Tibial artery (tissue), 4 donors: Measurements from ENCODE around the gene ALKBH5.

ENCODE experiments used
- DNase-seq, 2 donors: peaks; one replicate each; pipeline ENCODE4 v3.0.0-alpha.2; 2019
- H3K27ac ChIP-seq, 2 donors: fragments of 200-600 bp; sonication (generic) in 1 of 2; 1 replicate in 1 of 2; 2 replicates in 1 of 2; pipeline ENCODE4 v1.5.1; 2018 to 2019; ENCODE audit warnings: mild to moderate bottlenecking in 1 of 2
- H3K27me3 ChIP-seq, 2 donors: fragments of 200-600 bp; sonication (generic) in 1 of 2; one replicate each; pipeline versions ENCODE4 v1.5.1 to v1.6.0; 2016 to 2019
- H3K36me3 ChIP-seq, 3 donors: fragments of 200-600 bp; sonication (generic) in 2 of 3; one replicate each; pipeline ENCODE4 v1.5.1; 2016 to 2019; ENCODE audit warnings: mild to moderate bottlenecking in 2 of 3
- H3K4me1 ChIP-seq, 4 donors: fragments of 200-600 bp; sonication (generic) in 2 of 4; 1 replicate in 3 of 4; 2 replicates in 1 of 4; pipeline ENCODE4 v1.5.1; 2016 to 2019
- H3K4me3 ChIP-seq, 2 donors: fragments of 200-600 bp; sonication (generic) in 1 of 2; 1 replicate in 1 of 2; 2 replicates in 1 of 2; pipeline ENCODE4 v1.5.1; 2018 to 2019; ENCODE audit warnings: mild to moderate bottlenecking in 2 of 2
- H3K9me3 ChIP-seq, 3 donors: fragments of 200-600 bp; sonication (generic) in 1 of 3; one replicate each; pipeline ENCODE4 v1.5.1; 2016 to 2019
- CTCF ChIP-seq, 2 experiments: fragments of 200-600 bp in 1 of 2; fragments of 450-650 bp in 1 of 2; IDR thresholded peaks; one replicate each; pipeline ENCODE4 v1.5.1; 2017 to 2019; ENCODE audit warnings: antibody characterized with exemption in 2 of 2, mild to moderate bottlenecking in 1 of 2, moderate library complexity in 1 of 2
- intact Hi-C: fragments of 100-400 bp; cut with DNase I; formaldehyde crosslinking; loops from one replicate; pipeline ENCODE4 v1.15.0; 2023; ENCODE audit warnings: low total_unique reads

The ALKBH5 gene

GRCh38 chr17:18250708-18251107, 67.1 kb downstream of the ALKBH5 start:
- DNase-seq: no peak
- Histone ChIP-seq H3K27ac (no peak overlapping the region), H3K4me3 (no peak overlapping the region), H3K36me3 (peaks cover 79 to 100% (median 97%) of the 10 kb centered on the region in 3 donors), H3K27me3 (no peaks in the 10 kb centered on the region), H3K4me1 (peaks cover 0 to 24% (median 0%) of the 10 kb centered on the region in 4 donors), H3K9me3 (no peaks in the 10 kb centered on the region)
- TF ChIP-seq CTCF (IDR thresholded peaks at IDR 0.05): no peak
- intact Hi-C loops: no loop called here

- Histone ChIP-seq H3K36me3 (peaks cover 78 to 100% (median 97%) of the 10 kb centered on the region in 3 donors), H3K27ac (no peak overlapping the region), H3K4me3 (no peak overlapping the region), H3K4me1 (peaks cover 0 to 26% (median under 1%) of the 10 kb centered on the region in 4 donors), H3K27me3 (no peaks in the 10 kb centered on the region), H3K9me3 (no peaks in the 10 kb centered on the region)
- DNase-seq: no peak
- no peak for TF ChIP-seq CTCF (IDR thresholded peaks at IDR 0.05)
- intact Hi-C loops: no loop called here
These were observed 67.6 kb downstream of the ALKBH5 start for GRCh38 chr17:18251204-18251603.

GRCh38 chr17:18252160-18252559, 68.5 kb downstream of the ALKBH5 start:
- no peak for TF ChIP-seq CTCF (IDR thresholded peaks at IDR 0.05)
- no peaks in the 10 kb centered on the region for H3K9me3 ChIP-seq
- intact Hi-C loops: no loop called here
- no peak overlapping the region for H3K27ac ChIP-seq
- peaks cover 70 to 98% (median 93%) of the 10 kb centered on the region in 3 donors for H3K36me3 ChIP-seq
- no peak overlapping the region for H3K4me3 ChIP-seq
- H3K27me3 ChIP-seq: no peaks in the 10 kb centered on the region
- peaks cover 0 to 35% (median 9%) of the 10 kb centered on the region in 4 donors for H3K4me1 ChIP-seq
- no peak for DNase-seq

GRCh38 chr17:18253187-18253884, 69.7 kb downstream of the ALKBH5 start:
- H3K9me3 ChIP-seq: no peaks in the 10 kb centered on the region
- H3K4me1 ChIP-seq: peaks cover 0 to 31% (median 15%) of the 10 kb centered on the region in 4 donors
- no peaks in the 10 kb centered on the region for H3K27me3 ChIP-seq
- TF ChIP-seq CTCF (IDR thresholded peaks at IDR 0.05): no peak
- H3K4me3 ChIP-seq: no peak overlapping the region
- H3K27ac ChIP-seq: no peak overlapping the region
- H3K36me3 ChIP-seq: peaks cover 64 to 86% (median 82%) of the 10 kb centered on the region in 3 donors
- no peak for DNase-seq
- intact Hi-C loops: no loop called here

- no peaks in the 10 kb centered on the region for H3K9me3 ChIP-seq
- peaks cover 61 to 78% (median 74%) of the 10 kb centered on the region in 3 donors for H3K36me3 ChIP-seq
- intact Hi-C loops: no loop called here
- H3K4me1 ChIP-seq: peaks cover 0 to 32% (median 20%) of the 10 kb centered on the region in 4 donors
- no peak for TF ChIP-seq CTCF (IDR thresholded peaks at IDR 0.05)
- no peak for DNase-seq
- no peaks in the 10 kb centered on the region for H3K27me3 ChIP-seq
- H3K27ac ChIP-seq: no peak overlapping the region
- no peak overlapping the region for H3K4me3 ChIP-seq
These were observed 70.6 kb downstream of the ALKBH5 start for GRCh38 chr17:18253947-18254821.
